Measurements from ENCODE around the gene ENAM.

- no peak for TF ChIP-seq SP1 (IDR thresholded peaks at IDR 0.05)
- no peak for TF ChIP-seq SUZ12 (IDR thresholded peaks at IDR 0.05)
- no peak for TF ChIP-seq FOXM1 (IDR thresholded peaks at IDR 0.05; ENCODE audit: borderline replicate concordance)
Measured at GRCh38 chr4:70603856-70604255, 24.7 kb upstream of the ENAM start.

Measured in HEK293T (cell line).